Suprapubic skin (tissue), 4 donors: ENCODE measurements around the gene CSGALNACT2. TPM values are rescaled to one million over a fixed set of nuclear protein-coding genes. Genes with fewer than 3 reads are reported as not detected.

Source experiments
- DNase-seq, 2 donors: peaks; one replicate each; pipeline ENCODE4 v3.0.0-alpha.2; 2019; ENCODE audit warnings: low spot score in 2 of 2
- H3K27ac ChIP-seq: fragments of 200-600 bp; sonication (generic); one replicate; pipeline ENCODE4 v1.5.1; 2019
- H3K27me3 ChIP-seq: fragments of 200-600 bp; sonication (generic); one replicate; pipeline ENCODE4 v1.5.1; 2019
- H3K36me3 ChIP-seq: fragments of 200-600 bp; sonication (generic); one replicate; pipeline ENCODE4 v1.5.1; 2019
- H3K4me1 ChIP-seq: fragments of 200-600 bp; sonication (generic); one replicate; pipeline ENCODE4 v1.5.1; 2019
- H3K4me3 ChIP-seq: fragments of 200-600 bp; sonication (generic); one replicate; pipeline ENCODE4 v1.5.1; 2019; ENCODE audit warnings: mild to moderate bottlenecking
- H3K9me3 ChIP-seq: fragments of 200-600 bp; sonication (generic); one replicate; pipeline ENCODE4 v1.5.1; 2019
- EP300 ChIP-seq: sonication (generic); formaldehyde crosslinking; IDR thresholded peaks from one replicate; pipeline ENCODE4 v1.6.1; 2017; ENCODE audit warnings: antibody characterized with exemption
- POLR2A ChIP-seq, 2 donors: fragments of 450-650 bp; IDR thresholded peaks; one replicate each; pipeline ENCODE4 v1.6.1; 2017; ENCODE audit warnings: antibody characterized with exemption in 2 of 2, mild to moderate bottlenecking in 2 of 2, moderate library complexity in 2 of 2
- POLR2AphosphoS5 ChIP-seq, 3 donors: sonication (generic); formaldehyde crosslinking; IDR thresholded peaks; one replicate each; pipeline ENCODE4 v1.6.1; 2017; ENCODE audit warnings: antibody characterized with exemption in 3 of 3
- WGBS: methylation state at CpG from one replicate; pipeline ENCODE4 v1.1.5; 2018; 5-methylcytosine and 5-hydroxymethylcytosine counted together
- total RNA-seq, 4 donors: library from RNA; depleted of rRNA; stranded (reverse); fragments of >200 nt; gene quantifications; one replicate each; pipeline ENCODE4 v1.1.0, GENCODE V29; 2016
- TF ChIP-seq, protein P1 (sequence below), 2 donors: fragments of 200-600 bp in 1 of 2; fragments of 450-650 bp in 1 of 2; sonication (generic) in 1 of 2; IDR thresholded peaks; one replicate each; pipeline ENCODE4 v1.5.1; 2016 to 2019; ENCODE audit warnings: antibody characterized with exemption in 2 of 2, mild to moderate bottlenecking in 1 of 2, moderate library complexity in 1 of 2

The CSGALNACT2 gene
- total RNA-seq, 4 donors from 2014 or later, result 10.1 to 15.5 (median 13.9) TPM

DNA sequence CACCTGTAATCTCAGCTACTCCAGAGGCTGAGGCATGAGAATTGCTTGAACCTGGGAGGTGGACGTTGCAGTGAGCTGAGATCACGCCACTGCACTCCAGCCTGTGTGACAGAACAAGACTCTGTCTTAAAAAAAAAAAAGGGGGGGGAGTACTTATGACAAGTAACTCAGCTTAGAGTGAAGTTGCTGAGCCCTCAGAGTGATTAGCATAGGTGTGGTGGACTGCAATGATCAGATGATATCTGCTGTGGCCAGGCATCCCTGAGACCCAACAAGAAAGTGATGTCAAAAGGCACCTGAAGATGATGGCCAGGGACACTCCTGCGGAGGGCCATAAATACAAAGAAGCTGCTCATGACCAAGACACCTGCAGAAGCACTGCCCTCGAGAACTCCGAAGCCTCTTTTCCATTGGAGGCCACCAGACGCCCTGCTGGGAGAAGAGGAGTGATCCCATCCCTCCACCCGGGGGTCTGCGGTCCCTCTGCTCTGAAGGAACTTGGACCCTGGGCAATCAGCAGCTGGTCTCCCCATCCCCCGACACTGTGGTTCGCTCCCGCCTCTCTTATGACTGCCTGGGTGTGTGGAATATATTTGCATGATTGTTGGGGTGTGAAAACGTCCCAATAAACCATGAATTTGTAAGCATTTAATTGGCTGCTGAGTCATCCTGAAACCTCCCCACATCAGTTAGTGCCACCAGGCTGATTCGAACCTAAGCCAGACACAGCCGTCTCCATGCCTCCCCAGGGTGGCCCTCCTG lies 82.6 kb downstream of the CSGALNACT2 start:
- no peak overlapping the region for H3K27ac ChIP-seq
- peak; percentile 34 to 74 for DNase-seq
- H3K4me3 ChIP-seq, result no peak overlapping the region
- no peaks in the 10 kb centered on the region for H3K9me3 ChIP-seq
- H3K36me3 ChIP-seq, result no peaks in the 10 kb centered on the region
- TF ChIP-seq POLR2AphosphoS5 (IDR thresholded peaks at IDR 0.05) (no peak), POLR2A (IDR thresholded peaks at IDR 0.05) (no peak), EP300 (no peak)
- TF ChIP-seq, protein P1, sequence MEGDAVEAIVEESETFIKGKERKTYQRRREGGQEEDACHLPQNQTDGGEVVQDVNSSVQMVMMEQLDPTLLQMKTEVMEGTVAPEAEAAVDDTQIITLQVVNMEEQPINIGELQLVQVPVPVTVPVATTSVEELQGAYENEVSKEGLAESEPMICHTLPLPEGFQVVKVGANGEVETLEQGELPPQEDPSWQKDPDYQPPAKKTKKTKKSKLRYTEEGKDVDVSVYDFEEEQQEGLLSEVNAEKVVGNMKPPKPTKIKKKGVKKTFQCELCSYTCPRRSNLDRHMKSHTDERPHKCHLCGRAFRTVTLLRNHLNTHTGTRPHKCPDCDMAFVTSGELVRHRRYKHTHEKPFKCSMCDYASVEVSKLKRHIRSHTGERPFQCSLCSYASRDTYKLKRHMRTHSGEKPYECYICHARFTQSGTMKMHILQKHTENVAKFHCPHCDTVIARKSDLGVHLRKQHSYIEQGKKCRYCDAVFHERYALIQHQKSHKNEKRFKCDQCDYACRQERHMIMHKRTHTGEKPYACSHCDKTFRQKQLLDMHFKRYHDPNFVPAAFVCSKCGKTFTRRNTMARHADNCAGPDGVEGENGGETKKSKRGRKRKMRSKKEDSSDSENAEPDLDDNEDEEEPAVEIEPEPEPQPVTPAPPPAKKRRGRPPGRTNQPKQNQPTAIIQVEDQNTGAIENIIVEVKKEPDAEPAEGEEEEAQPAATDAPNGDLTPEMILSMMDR (IDR thresholded peaks at IDR 0.05), result no peak
- whole genome bisulfite sequencing, result 77% methylated on average over 14 of the region's 14 CpGs
- H3K4me1 ChIP-seq, result no peaks in the 10 kb centered on the region
- peaks cover 25% of the 10 kb centered on the region for H3K27me3 ChIP-seq

DNA sequence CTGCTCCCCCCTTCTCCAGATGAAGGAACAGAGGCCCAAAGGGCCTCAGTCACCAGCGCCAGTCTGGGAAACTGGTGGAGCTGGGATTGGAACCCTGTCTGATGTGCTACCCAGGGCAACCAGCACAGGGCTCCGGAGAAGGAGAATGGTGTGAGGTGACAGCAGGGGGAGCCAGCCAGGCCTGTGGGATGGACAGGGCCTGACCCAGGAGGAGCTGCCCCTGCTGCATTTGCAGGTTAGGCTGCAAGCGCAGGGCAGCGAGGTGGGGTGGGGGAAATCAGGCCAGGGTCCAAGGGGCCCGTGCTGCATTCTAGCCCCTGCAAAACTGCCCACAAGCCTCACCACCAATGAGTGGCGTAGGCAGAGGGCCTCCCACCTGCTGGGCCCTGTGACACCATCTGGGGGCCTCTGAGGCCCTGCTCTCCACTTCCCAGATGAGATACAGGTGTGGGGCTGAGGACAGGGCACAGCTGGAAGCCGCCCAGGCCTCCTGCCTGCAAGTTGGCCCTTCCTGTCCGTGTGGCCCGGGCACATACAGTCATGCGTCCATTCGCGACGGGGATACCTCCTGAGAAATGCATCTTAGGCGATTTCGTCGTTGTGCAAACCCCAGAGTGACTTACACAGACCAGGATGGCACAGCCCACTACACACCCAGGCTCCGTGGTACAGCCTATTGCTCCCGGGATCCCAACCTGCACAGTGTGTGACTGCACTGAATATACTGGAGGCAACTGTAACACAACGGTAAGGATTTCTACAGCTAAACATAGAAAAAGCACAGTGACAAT lies 83.4 kb downstream of the CSGALNACT2 start:
- TF ChIP-seq POLR2AphosphoS5 (IDR thresholded peaks at IDR 0.05) (no peak), EP300 (no peak), POLR2A (IDR thresholded peaks at IDR 0.05) (no peak)
- TF ChIP-seq, protein P1 (IDR thresholded peaks at IDR 0.05), result no peak

DNA sequence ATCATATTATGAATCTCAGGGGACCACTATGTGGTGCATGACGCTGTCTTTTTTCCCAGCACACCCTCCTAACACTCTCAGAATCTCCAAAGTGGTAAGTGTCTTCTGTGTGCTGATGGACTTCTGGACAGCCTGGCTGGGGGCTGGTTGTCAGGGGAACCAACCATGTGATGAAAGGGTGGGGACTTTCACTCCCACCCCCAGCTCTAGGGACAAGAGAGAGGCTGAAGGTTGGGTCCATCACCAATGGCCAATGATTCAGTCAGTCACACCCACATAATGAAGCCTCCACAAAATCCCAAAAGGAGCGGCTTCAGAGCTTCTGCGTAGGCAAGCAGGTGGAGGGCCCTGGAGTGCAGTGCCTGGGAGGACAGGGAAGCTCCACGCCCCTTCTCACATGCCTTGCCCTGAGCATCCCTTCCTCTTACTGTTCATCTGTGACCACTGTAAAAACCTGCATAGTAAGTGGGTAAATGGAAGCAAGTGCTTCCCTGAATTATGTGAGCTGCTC lies 84.0 kb downstream of the CSGALNACT2 start:
- Histone ChIP-seq H3K36me3 (no peaks in the 10 kb centered on the region), H3K27me3 (peaks cover 15% of the 10 kb centered on the region), H3K27ac (no peak overlapping the region), H3K9me3 (no peaks in the 10 kb centered on the region), H3K4me3 (no peak overlapping the region), H3K4me1 (no peaks in the 10 kb centered on the region)
- WGBS, result 93% methylated on average over 3 of the region's 4 CpGs
- TF ChIP-seq POLR2A (IDR thresholded peaks at IDR 0.05) (no peak), EP300 (no peak), POLR2AphosphoS5 (IDR thresholded peaks at IDR 0.05) (no peak)
- TF ChIP-seq, protein P1 (IDR thresholded peaks at IDR 0.05), result no peak
- DNase-seq, result peak in 1 of 2 donors; percentile 21

More for the DNA sequence above, 83.4 kb downstream of the CSGALNACT2 start:
- DNase-seq, result peak in 1 of 2 donors; percentile 50
- H3K9me3 ChIP-seq, result no peaks in the 10 kb centered on the region
- no peak overlapping the region for H3K4me3 ChIP-seq
- H3K4me1 ChIP-seq, result no peaks in the 10 kb centered on the region
- peaks cover 17% of the 10 kb centered on the region for H3K27me3 ChIP-seq
- H3K36me3 ChIP-seq, result no peaks in the 10 kb centered on the region
- 73% methylated on average over 8 of the region's 19 CpGs for WGBS
- H3K27ac ChIP-seq, result no peak overlapping the region

DNA sequence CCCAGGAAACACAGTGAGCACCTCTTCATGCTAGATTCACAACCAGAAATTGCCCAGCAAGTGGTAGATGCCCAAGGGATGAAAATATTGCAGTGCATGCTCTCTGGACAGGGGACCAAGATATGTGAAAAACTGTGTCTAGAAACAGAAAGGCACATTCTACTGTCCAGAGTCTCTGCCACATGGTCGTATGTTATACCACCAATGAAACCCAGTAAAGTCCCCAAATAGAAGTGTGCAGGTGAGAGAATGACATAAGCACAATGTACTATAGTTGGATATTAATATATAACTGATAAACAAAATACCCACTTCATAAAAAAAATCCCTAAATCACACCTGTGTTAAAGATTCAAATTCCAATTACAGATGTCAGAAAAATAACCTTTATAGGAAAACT lies 84.8 kb downstream of the CSGALNACT2 start:
- WGBS, result 77% methylated on average over 1 of the region's 1 CpG
- Histone ChIP-seq H3K27ac (no peak overlapping the region), H3K4me3 (no peak overlapping the region), H3K27me3 (peaks cover 16% of the 10 kb centered on the region), H3K4me1 (no peaks in the 10 kb centered on the region), H3K9me3 (no peaks in the 10 kb centered on the region), H3K36me3 (no peaks in the 10 kb centered on the region)
- TF ChIP-seq, protein P1 (IDR thresholded peaks at IDR 0.05), result no peak
- TF ChIP-seq POLR2AphosphoS5 (IDR thresholded peaks at IDR 0.05) (no peak), POLR2A (IDR thresholded peaks at IDR 0.05) (no peak)
- DNase-seq, result no peak

DNA sequence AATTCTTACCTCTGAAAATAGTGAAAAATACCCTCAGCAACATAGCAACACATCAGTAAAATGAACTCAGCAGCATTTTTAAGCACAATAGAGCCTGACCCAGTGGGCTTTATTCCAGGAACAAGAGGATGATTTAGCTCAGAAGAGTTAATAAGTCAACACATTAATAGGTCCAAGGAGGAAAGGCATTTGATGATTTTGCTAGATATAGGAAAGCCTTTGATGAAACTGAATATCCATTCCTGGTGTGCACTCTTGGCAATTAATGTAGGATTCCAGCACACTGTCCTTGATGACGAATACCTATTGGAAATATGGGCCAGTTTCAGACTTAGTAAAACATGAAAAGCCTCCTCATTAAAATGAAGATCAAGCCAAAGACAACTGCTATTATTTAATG lies 86.1 kb downstream of the CSGALNACT2 start:
- H3K36me3 ChIP-seq, result no peaks in the 10 kb centered on the region
- no peak overlapping the region for H3K27ac ChIP-seq
- no peak for TF ChIP-seq EP300
- no peak for TF ChIP-seq POLR2AphosphoS5 (IDR thresholded peaks at IDR 0.05)
- TF ChIP-seq POLR2A (IDR thresholded peaks at IDR 0.05), result no peak
- TF ChIP-seq, protein P1 (IDR thresholded peaks at IDR 0.05), result no peak
- peaks cover 9% of the 10 kb centered on the region for H3K4me1 ChIP-seq
- WGBS, result 39% methylated on average over 1 of the region's 1 CpG
- H3K4me3 ChIP-seq, result no peak overlapping the region
- H3K27me3 ChIP-seq, result peaks cover 26% of the 10 kb centered on the region
- DNase-seq, result no peak
- H3K9me3 ChIP-seq, result no peaks in the 10 kb centered on the region
